Hepatocyte (in vitro differentiated cells): ENCODE measurements around the gene GRK6.

ENCODE experiments used
- EZH2 ChIP-seq: fragments of 200-600 bp; sonication (generic); IDR thresholded peaks from 2 replicates; pipeline ENCODE4 v1.6.1; 2016; ENCODE audit warnings: antibody characterized with exemption, mild to moderate bottlenecking, borderline replicate concordance
- EZH2phosphoT487 ChIP-seq: fragments of 200-600 bp; sonication (generic); IDR thresholded peaks from one replicate; pipeline ENCODE4 v1.6.1; 2018; ENCODE audit warnings: antibody characterized with exemption, mild to moderate bottlenecking, low read depth, moderate library complexity; ENCODE audit not compliant: unreplicated experiment, severe bottlenecking
- TF ChIP-seq, protein P1 (sequence below): fragments of 200-600 bp; sonication (generic); IDR thresholded peaks from 2 replicates; pipeline ENCODE4 v1.5.1; 2016; ENCODE audit warnings: antibody characterized with exemption, mild to moderate bottlenecking; ENCODE audit not compliant: poor library complexity

DNA sequence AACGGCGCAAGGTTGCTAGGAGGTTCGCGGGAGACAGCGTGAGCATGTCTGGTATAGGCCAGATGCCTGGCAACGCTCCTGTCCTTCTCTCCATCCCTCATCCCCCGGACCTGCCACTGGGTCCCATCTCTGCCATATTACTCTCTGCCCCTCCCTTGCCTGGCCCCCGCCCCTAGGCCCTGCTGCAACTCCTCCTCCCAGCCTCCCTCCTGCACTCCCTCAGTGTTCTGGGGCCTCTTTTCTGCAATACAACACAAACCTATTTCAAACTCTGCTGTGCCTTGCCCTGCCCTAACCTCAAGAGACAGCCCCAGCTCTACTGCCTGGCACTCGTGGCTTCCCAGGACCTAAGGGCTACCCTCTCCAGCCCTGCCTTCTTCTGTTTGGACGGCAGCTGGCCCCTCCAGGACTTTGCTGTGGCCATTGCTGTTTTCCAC lies 55.9 kb downstream of the GRK6 start:
- TF ChIP-seq, protein P1, sequence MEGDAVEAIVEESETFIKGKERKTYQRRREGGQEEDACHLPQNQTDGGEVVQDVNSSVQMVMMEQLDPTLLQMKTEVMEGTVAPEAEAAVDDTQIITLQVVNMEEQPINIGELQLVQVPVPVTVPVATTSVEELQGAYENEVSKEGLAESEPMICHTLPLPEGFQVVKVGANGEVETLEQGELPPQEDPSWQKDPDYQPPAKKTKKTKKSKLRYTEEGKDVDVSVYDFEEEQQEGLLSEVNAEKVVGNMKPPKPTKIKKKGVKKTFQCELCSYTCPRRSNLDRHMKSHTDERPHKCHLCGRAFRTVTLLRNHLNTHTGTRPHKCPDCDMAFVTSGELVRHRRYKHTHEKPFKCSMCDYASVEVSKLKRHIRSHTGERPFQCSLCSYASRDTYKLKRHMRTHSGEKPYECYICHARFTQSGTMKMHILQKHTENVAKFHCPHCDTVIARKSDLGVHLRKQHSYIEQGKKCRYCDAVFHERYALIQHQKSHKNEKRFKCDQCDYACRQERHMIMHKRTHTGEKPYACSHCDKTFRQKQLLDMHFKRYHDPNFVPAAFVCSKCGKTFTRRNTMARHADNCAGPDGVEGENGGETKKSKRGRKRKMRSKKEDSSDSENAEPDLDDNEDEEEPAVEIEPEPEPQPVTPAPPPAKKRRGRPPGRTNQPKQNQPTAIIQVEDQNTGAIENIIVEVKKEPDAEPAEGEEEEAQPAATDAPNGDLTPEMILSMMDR, result no peak
- TF ChIP-seq EZH2phosphoT487 (no peak), EZH2 (no peak)
